Adipocyte (in vitro differentiated cells): Measurements from ENCODE around the gene SLC43A3.
"Not testable (repeated sequence)": the region's sequence is repeated elsewhere in the genome, so short reads cannot be mapped to it uniquely, and the experiment has no call there.

Source experiments
- DNase-seq: peaks from one replicate; pipeline ENCODE4 v3.0.0-alpha.2; 2015; ENCODE audit warnings: low read depth
- H3K27me3 ChIP-seq: replicated peaks from 2 replicates; pipeline ENCODE4 v1.7.0; 2013; ENCODE audit warnings: mild to moderate bottlenecking, low read length, moderate library complexity; ENCODE audit not compliant: control insufficient read depth, insufficient read depth
- H3K36me3 ChIP-seq: 2 replicates; pipeline ENCODE4 v1.7.0; 2013; ENCODE audit warnings: low read length, mild to moderate bottlenecking, moderate library complexity; ENCODE audit not compliant: control insufficient read depth, insufficient read depth, severe bottlenecking
- H3K4me1 ChIP-seq: 2 replicates; pipeline ENCODE4 v1.7.0; 2013; ENCODE audit warnings: mild to moderate bottlenecking, low read length, moderate library complexity; ENCODE audit not compliant: control insufficient read depth, insufficient read depth
- H3K4me3 ChIP-seq: 2 replicates; pipeline ENCODE4 v1.7.0; 2013; ENCODE audit warnings: mild to moderate bottlenecking, low read length, moderate library complexity
- H3K9ac ChIP-seq: 2 replicates; pipeline ENCODE4 v1.7.0; 2013; ENCODE audit warnings: mild to moderate bottlenecking, low read length, moderate library complexity
- H3K9me3 ChIP-seq: 2 replicates; pipeline ENCODE4 v1.7.0; 2013; ENCODE audit warnings: mild to moderate bottlenecking, low read length, moderate library complexity; ENCODE audit not compliant: control insufficient read depth

The SLC43A3 gene

DNA sequence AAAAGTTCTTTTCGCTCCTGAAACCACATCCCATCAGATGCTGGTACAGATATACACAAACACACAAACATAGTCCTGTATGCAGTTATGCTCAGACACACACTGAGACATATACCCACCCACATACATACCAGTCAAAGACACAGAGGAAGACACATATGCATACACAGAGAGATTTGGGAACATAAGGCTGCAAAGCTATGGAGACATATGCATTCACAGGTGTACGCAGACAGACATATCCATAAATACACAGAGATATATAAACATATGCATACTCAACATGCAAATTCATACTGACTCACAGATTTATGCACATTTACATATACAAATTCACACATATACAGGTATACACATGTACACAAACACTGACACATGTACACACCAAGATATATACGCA, 52.0 kb downstream of the SLC43A3 start:
- H3K4me3 ChIP-seq, result no peak overlapping the region
- no peaks in the 10 kb centered on the region for H3K27me3 ChIP-seq
- no peak for DNase-seq
- no peaks in the 10 kb centered on the region for H3K4me1 ChIP-seq
- H3K9me3 ChIP-seq, result no peaks in the 10 kb centered on the region
- H3K9ac ChIP-seq, result no peak overlapping the region
- H3K36me3 ChIP-seq, result no peaks in the 10 kb centered on the region

DNA sequence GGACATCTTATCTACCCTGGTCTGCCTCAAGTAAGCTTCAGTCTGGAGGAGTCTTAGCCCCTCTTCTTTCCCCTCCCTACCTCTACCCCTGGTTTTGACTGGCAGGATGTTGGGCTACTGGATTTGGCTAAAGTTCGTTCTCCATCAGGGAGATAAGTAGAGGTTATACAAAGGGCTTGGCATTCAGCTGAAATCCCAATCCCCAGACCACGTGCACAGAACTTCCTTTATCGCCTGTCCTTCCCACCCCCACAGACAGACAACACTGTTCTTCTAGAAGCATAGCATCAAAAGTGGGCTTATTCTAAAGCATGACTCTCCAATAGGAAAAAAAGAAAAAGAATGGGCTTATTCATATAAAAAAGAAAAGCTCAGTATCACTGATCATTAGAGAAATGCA, 53.8 kb downstream of the SLC43A3 start:
- H3K4me1 ChIP-seq, result no peaks in the 10 kb centered on the region
- H3K27me3 ChIP-seq, result no peaks in the 10 kb centered on the region
- H3K36me3 ChIP-seq, result no peaks in the 10 kb centered on the region
- H3K9me3 ChIP-seq, result no peaks in the 10 kb centered on the region
- H3K4me3 ChIP-seq, result no peak overlapping the region
- no peak overlapping the region for H3K9ac ChIP-seq
- DNase-seq, result no peak

DNA sequence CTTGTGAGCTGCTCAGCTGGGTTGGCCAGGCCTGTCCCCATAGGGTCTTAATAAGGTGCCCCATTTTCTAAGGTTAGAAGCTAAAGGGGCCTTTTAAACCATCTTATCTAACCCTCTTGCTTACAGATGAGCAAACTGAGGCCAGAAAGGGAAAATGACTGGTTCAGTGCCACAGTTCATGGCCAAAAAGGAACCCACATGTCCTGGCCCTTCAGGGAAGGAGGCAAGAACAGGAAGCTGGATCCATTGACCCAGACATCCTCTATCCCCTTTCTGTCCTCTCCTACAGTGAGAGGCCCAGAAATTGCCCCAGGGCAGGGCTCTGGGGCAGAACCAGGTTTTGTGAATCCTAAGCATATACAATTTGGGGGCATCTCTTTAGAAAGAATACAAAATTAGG, 56.0 kb downstream of the SLC43A3 start:
- no peak overlapping the region for H3K9ac ChIP-seq
- no peak for DNase-seq
- H3K36me3 ChIP-seq, result no peaks in the 10 kb centered on the region
- no peaks in the 10 kb centered on the region for H3K4me1 ChIP-seq
- H3K4me3 ChIP-seq, result no peak overlapping the region
- no peaks in the 10 kb centered on the region for H3K9me3 ChIP-seq
- H3K27me3 ChIP-seq, result peaks cover under 1% of the 10 kb centered on the region

DNA sequence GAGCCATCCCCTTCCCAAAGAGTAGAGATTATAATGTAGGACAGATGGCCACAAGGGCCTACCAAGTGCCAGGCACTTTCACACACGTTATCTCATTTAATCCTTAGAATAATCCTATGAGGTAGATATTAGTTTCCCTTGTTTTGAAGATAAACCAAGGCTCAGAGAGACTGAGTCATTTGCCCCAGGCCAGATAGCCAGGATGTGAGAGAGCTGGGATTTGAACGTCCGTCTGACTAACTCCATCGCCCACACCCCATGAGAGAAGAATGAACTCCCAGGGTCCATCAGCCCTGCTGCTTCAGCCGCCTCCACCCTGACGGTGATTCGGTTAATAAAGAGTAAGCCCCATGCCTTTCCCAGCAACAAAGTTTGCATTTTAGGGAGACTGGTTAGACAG, 56.7 kb downstream of the SLC43A3 start:
- no peaks in the 10 kb centered on the region for H3K4me1 ChIP-seq
- H3K9ac ChIP-seq, result no peak overlapping the region
- no peaks in the 10 kb centered on the region for H3K36me3 ChIP-seq
- no peaks in the 10 kb centered on the region for H3K9me3 ChIP-seq
- H3K4me3 ChIP-seq, result no peak overlapping the region
- peak; percentile 31 for DNase-seq
- H3K27me3 ChIP-seq, result peaks cover 4% of the 10 kb centered on the region

GRCh38 chr11:57368845-57369232, 58.1 kb downstream of the SLC43A3 start:
- Histone ChIP-seq H3K27me3 (peaks cover 9% of the 10 kb centered on the region), H3K9ac (no peak overlapping the region), H3K9me3 (no peaks in the 10 kb centered on the region), H3K4me1 (no peaks in the 10 kb centered on the region), H3K4me3 (no peak overlapping the region), H3K36me3 (no peaks in the 10 kb centered on the region)
- DNase-seq, result no peak

GRCh38 chr11:57368106-57368844, 58.6 kb downstream of the SLC43A3 start:
- no peak overlapping the region for H3K4me3 ChIP-seq
- H3K9ac ChIP-seq, result no peak overlapping the region
- no peaks in the 10 kb centered on the region for H3K4me1 ChIP-seq
- H3K27me3 ChIP-seq, result peaks cover 9% of the 10 kb centered on the region
- H3K36me3 ChIP-seq, result no peaks in the 10 kb centered on the region
- no peaks in the 10 kb centered on the region for H3K9me3 ChIP-seq
- DNase-seq, result no peak

- Histone ChIP-seq H3K9ac (no peak overlapping the region), H3K4me3 (no peak overlapping the region), H3K27me3 (peaks cover 9% of the 10 kb centered on the region), H3K4me1 (no peaks in the 10 kb centered on the region), H3K36me3 (no peaks in the 10 kb centered on the region), H3K9me3 (no peaks in the 10 kb centered on the region)
- no peak for DNase-seq
Observed at GRCh38 chr11:57364851-57365660, 61.9 kb downstream of the SLC43A3 start.

DNA sequence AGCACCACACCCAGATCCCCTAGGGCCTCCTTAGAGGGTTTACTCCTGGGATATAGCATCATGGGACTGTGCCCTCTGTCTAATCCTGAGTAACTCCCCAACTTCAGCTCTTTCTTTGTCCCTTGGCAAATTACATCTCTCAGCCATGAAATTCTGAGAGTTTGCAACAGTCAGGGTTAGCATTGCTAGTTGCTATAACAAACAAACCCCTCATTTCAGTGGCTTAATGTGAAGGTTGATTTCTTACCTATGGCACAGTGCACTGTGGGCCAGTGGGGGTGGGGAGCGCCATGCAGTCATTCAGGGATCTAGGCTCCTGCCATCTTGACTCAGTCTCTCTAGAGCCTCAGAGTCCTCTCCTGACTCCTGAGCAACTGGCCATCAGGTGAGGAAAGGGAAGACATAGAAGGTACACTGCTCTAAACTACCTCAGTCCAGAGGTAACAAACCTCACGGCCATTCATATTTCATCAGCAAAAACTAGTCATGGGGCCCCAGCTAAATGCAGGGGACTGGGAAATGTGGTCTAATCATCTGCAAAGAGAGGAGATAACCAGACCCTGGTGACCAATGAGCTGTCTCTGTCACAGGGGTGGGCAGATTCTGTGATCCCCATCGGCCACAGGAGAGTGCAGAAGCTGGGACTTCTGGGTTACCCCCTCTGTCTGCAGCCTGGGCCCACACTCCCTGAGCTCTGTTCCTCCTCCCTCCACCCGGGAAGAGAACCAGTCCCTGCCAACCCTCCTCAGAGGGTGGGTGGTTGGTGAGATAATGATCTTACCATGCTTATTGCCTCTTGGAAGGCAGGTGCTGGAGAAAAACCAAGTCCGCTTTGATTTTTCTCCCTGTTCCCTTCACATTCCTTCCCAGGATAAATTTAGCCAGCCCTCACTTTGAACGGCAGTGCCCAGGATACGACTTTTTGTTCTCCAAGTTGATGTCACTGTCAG, 63.5 kb downstream of the SLC43A3 start:
- H3K27me3 ChIP-seq, result peaks cover 9% of the 10 kb centered on the region
- no peak overlapping the region for H3K4me3 ChIP-seq
- DNase-seq, result no peak
- H3K9ac ChIP-seq, result no peak overlapping the region
- H3K36me3 ChIP-seq, result no peaks in the 10 kb centered on the region
- no peaks in the 10 kb centered on the region for H3K4me1 ChIP-seq
- no peaks in the 10 kb centered on the region for H3K9me3 ChIP-seq

- Histone ChIP-seq H3K4me1 (peaks cover 7% of the 10 kb centered on the region), H3K4me3 (no peak overlapping the region), H3K9me3 (no peaks in the 10 kb centered on the region), H3K9ac (no peak overlapping the region), H3K27me3 (peaks cover 9% of the 10 kb centered on the region), H3K36me3 (no peaks in the 10 kb centered on the region)
- DNase-seq, result no peak
Observed at GRCh38 chr11:57361926-57362325, 65.0 kb downstream of the SLC43A3 start.

GRCh38 chr11:57361420-57361819, 65.5 kb downstream of the SLC43A3 start:
- H3K9ac ChIP-seq, DNase-seq, H3K4me1 ChIP-seq, H3K27me3 ChIP-seq, H3K36me3 ChIP-seq, H3K4me3 ChIP-seq, H3K9me3 ChIP-seq: not testable (repeated sequence)

GRCh38 chr11:57360991-57361390, 65.9 kb downstream of the SLC43A3 start:
- Histone ChIP-seq H3K9me3 (no peaks in the 10 kb centered on the region), H3K9ac (no peak overlapping the region), H3K27me3 (peaks cover 9% of the 10 kb centered on the region), H3K4me1 (peaks cover 7% of the 10 kb centered on the region), H3K36me3 (no peaks in the 10 kb centered on the region), H3K4me3 (no peak overlapping the region)
- DNase-seq, result no peak
